ENCODE results near the gene SLC35G6. TPM values are rescaled to one million over a fixed set of nuclear protein-coding genes. Genes with fewer than 3 reads are reported as not detected.

Gene SLC35G6
- total and polyA plus RNA-seq, 2 of the 13 experiments (the other 11 are each of a cell fraction or from before 2014, with no cell fraction given) = 0.07 TPM; not detected in 1

- ChIA-PET POLR2A (interaction anchor here (0.9 to 3.5 kb wide), 9 partner anchors 9 to 123 kb away, joined by 3 to 35 read pairs (median 5); partner anchors contain the start of genes CD68, CHRNB1, MPDU1 and PLSCR3), CTCF (ENCODE audit: low intra/inter-chr PET ratio, low total read pairs) (no interaction called here)
- Histone ChIP-seq H3K27me3 (ENCODE audit: control insufficient read depth in 1 of 2, insufficient read depth in 2 of 2, low read length in 2 of 2) (no peaks in the 10 kb centered on the region; a peak in 2 of 5 replicates), H2AFZ (ENCODE audit: low read length) (no peak within 1 kb of the TSS), H3K4me2 (ENCODE audit: low read depth, low read length) (peak within 1 kb of the TSS; percentile 85), H3K36me3 (replicated peaks in 1 of 2; ENCODE audit: control insufficient read depth in 1 of 2, insufficient read depth in 2 of 2, low read length in 2 of 2) (no peaks in the 10 kb centered on the region), H4K20me1 (ENCODE audit: insufficient read depth, low read length) (peaks cover 26% of the 10 kb centered on the region), H3K4me1 (ENCODE audit: insufficient read depth, low read length) (peaks cover 74% of the 10 kb centered on the region), H3K79me2 (ENCODE audit: insufficient read depth, low read length) (peaks cover 42% of the 10 kb centered on the region), H3K4me3 (replicated peaks in 1 of 3; ENCODE audit: insufficient read depth in 1 of 3, low read depth in 2 of 3, low read length in 3 of 3) (peak within 1 kb of the TSS; percentile 72 to 86 (median 79)), H3K27ac (ENCODE audit: extremely low read length, insufficient read depth, low read length) (peak within 1 kb of the TSS; percentile 75), H3K9ac (ENCODE audit: insufficient read depth, low read depth, low read length) (peak within 1 kb of the TSS; percentile 86), H3K9me3 (ENCODE audit: low read length) (no peaks in the 10 kb centered on the region)
- WGBS (ENCODE audit: low lambda C conversion rate) = 7% methylated on average over 3 of the region's 92 CpGs
- ATAC-seq = peak; percentile 19
- no TSS peak for BruUV-seq (replicated peaks)
- peak; percentile 21 for FAIRE-seq
- intact Hi-C loops (cut with micrococcal nuclease; ENCODE audit: unreplicated experiment) (loop anchor here (5.0 kb wide), 3 partner anchors 32 to 122 kb away; partner anchors contain the start of genes CHRNB1, TMEM256 and TMEM95), in situ Hi-C loops (cut with HindIII; ENCODE audit: extremely low pct_ligation_motif_present, low pct_unique_long_range_greater_than_20kb) (loop anchor here (5.0 kb wide), 1 partner anchor 42 kb away; the partner anchor contains the start of genes FGF11 and TMEM102)
- peak; percentile 59 for DNase-seq (ENCODE audit: low spot score)
- TF ChIP-seq ZNF777 (CRISPR knock-in tag; IDR thresholded peaks at IDR 0.05) = peak; percentile 63
- TF ChIP-seq ETV5 (CRISPR knock-in tag; IDR thresholded peaks at IDR 0.05; ENCODE audit: borderline replicate concordance) = no peak
- TF ChIP-seq HIC2 (CRISPR knock-in tag; IDR thresholded peaks at IDR 0.05; ENCODE audit: low read depth) = no peak
- no peak for TF ChIP-seq TMF1 (CRISPR knock-in tag; IDR thresholded peaks at IDR 0.05; ENCODE audit: low read depth)
- TF ChIP-seq YY1 (IDR thresholded peaks at IDR 0.05; ENCODE audit: insufficient read depth, insufficient replicate concordance, low read depth, low read length) = peak; percentile 25
- TF ChIP-seq SRSF9 (IDR thresholded peaks at IDR 0.05; ENCODE audit: borderline replicate concordance, insufficient read depth, low read depth, low read length, poor library complexity, severe bottlenecking) = no peak
- no peak for TF ChIP-seq ARNTL (CRISPR knock-in tag; IDR thresholded peaks at IDR 0.05)
- no peak for TF ChIP-seq ZNF234 (CRISPR knock-in tag; conservative IDR thresholded peaks at IDR 0.05)
- peak; percentile 83 for TF ChIP-seq ZBTB7B (CRISPR knock-in tag; IDR thresholded peaks at IDR 0.05)
- TF ChIP-seq ZNF318 (CRISPR knock-in tag; IDR thresholded peaks at IDR 0.05) = no peak
- TF ChIP-seq KDM3A (CRISPR knock-in tag; IDR thresholded peaks at IDR 0.05; ENCODE audit: low read depth) = no peak
- no peak for TF ChIP-seq PHF20 (CRISPR knock-in tag; IDR thresholded peaks at IDR 0.05)
- no peak for TF ChIP-seq ZNF253 (CRISPR knock-in tag; IDR thresholded peaks at IDR 0.05; ENCODE audit: borderline replicate concordance)
Observed at GRCh38 chr17:7479213-7480088, 1.8 kb upstream of the SLC35G6 start, which contains the start of gene ZBTB4. Gene ZBTB4 (minus strand): TSS chr17:7479631. CDS start chr17:7466801, 12,830 bp downstream.

Data from HepG2 (cell line).